Activated naive CD8-positive, alpha-beta T cell treated with anti-CD3 and anti-CD28 coated beads, Interleukin-2, amount 50 U/mL, for 24 hours (primary cell): ENCODE measurements around the gene IFNG-AS1.

Experiments
- ATAC-seq: fragments of 150-1000 bp; cut with Tn5 transposase; one replicate; pipeline ENCODE4 v1.10.0; 2021
- DNase-seq: peaks from one replicate; pipeline ENCODE4 v3.0.0; 2021
- H3K27ac Mint-ChIP-seq: one replicate; pipeline ENCODE4 v1.8.0; 2021; ENCODE audit warnings: mild to moderate bottlenecking, mixed read lengths
- H3K27me3 Mint-ChIP-seq: one replicate; pipeline ENCODE4 v1.8.0; 2021; ENCODE audit warnings: mixed read lengths
- H3K36me3 Mint-ChIP-seq: one replicate; pipeline ENCODE4 v1.8.0; 2021; ENCODE audit warnings: low read depth, mixed read lengths
- H3K4me1 Mint-ChIP-seq: one replicate; pipeline ENCODE4 v1.8.0; 2021; ENCODE audit warnings: mixed read lengths
- H3K4me3 Mint-ChIP-seq: one replicate; pipeline ENCODE4 v1.8.0; 2021; ENCODE audit warnings: mild to moderate bottlenecking, moderate library complexity, mixed read lengths
- H3K9me3 Mint-ChIP-seq: one replicate; pipeline ENCODE4 v1.8.0; 2021; ENCODE audit warnings: mixed read lengths

IFNG-AS1 gene

DNA sequence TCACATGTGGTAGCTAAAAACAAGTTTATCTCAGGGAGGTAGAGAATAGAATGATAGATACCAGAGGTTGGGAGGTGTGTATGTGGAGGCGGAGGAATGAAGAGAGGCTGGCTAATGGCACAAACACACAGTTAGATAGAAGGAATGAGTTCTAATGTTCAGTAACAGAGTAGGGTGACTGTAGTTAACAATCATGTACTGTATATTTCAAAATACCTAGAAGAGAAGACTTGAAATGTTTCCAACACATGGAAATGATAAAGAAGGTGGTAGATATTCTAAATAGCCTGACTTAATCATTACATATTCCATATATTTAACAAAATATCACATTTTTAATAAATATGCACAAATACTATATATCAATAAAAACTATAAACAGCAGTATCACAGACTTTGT lies 8.9 kb upstream of the IFNG-AS1 start:
- Mint-ChIP-seq H3K9me3 (no peaks in the 10 kb centered on the region), H3K27ac (no peak overlapping the region), H3K36me3 (no peaks in the 10 kb centered on the region), H3K4me1 (peaks cover 8% of the 10 kb centered on the region), H3K4me3 (no peak overlapping the region), H3K27me3 (no peaks in the 10 kb centered on the region)
- ATAC-seq (no peak), DNase-seq (no peak)

DNA sequence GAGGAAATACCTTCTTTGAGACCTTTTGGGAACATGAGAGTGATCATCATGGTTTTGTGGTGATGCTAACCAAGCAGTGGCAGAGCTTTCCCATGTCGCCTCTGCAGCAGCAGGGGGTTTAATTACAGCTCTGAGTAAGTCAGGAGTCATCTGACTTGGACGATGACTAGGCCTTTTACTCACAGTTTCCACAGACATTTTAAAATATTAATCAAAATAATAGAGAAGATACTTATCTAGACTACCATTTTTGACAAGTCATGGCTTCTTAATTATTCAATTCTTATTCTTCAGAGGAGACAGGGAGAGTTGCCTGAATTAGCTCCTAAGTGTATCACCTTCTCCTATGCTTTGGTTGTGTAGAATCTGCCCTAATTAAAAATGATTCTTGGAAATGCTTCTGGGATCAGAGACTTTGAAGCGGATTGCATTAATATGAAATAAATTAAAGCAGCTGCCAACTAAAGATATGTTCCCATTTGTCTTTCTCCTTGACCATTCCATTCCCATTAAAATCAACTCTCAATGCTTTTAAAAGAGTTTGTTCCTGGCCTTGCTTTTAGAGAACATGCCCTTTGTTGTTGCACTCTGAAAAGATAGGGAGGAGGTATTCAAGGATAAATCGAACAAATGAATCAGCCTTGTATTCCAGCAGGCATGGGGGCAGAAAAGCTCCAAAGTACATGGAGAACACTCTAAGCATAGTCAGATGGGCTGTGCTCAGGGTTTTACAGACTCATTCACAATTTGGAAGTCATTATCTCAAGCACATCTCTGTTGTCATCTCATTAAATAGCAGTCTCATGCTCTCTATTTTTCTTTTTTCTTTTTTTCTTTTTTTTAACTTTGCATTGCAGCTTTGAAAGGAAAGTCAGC lies 7.7 kb upstream of the IFNG-AS1 start:
- no peak for DNase-seq

DNA sequence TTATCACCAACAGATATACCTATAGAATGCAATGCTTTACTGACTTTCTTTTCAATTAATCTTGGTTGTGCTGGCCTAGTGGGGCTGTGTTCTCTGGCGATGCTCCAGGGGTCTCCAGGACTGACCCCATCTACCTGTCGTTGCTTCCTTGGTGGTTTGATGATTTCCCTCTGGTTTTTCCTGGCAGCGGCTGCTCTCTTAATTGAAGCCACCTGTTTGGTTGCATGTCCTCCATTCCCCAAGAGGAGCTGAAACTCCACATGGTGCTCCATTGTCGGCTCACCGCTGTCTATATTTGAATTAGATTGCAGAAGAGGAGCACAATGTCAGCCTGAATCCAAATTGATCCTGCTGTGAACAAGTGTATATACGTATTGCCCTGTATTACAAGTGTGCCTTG lies 7.1 kb upstream of the IFNG-AS1 start:
- Mint-ChIP-seq H3K27me3 (no peaks in the 10 kb centered on the region), H3K4me3 (no peak overlapping the region), H3K9me3 (peaks cover 3% of the 10 kb centered on the region), H3K27ac (no peak overlapping the region), H3K4me1 (peaks cover 8% of the 10 kb centered on the region), H3K36me3 (no peaks in the 10 kb centered on the region)
- DNase-seq (no peak), ATAC-seq (no peak)

More for the DNA sequence above, 7.7 kb upstream of the IFNG-AS1 start:
- no peaks in the 10 kb centered on the region for H3K27me3 Mint-ChIP-seq
- H3K4me3 Mint-ChIP-seq, result no peak overlapping the region
- peaks cover 8% of the 10 kb centered on the region for H3K4me1 Mint-ChIP-seq
- ATAC-seq, result no peak
- H3K9me3 Mint-ChIP-seq, result no peaks in the 10 kb centered on the region
- no peak overlapping the region for H3K27ac Mint-ChIP-seq
- no peaks in the 10 kb centered on the region for H3K36me3 Mint-ChIP-seq

DNA sequence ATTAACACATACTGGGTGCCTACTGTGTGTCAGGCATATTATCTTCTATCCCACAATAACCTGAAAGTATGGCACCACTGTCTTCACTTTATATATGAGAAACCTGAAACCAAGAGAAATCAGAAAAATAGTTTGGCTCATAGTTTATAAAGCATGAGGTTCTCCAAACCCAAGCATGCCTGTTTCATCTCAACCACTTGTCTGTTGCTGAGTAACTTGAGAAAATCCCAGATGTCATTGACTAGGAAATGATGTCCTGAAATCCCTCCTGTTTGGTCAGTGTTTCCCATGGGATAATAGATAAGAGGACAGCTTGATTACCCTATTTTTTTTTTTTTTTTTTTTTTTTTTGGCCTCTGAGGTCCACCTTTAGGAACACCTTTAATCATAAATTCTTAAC lies 2.6 kb upstream of the IFNG-AS1 start:
- H3K36me3 Mint-ChIP-seq, result no peaks in the 10 kb centered on the region
- ATAC-seq, result no peak
- H3K4me3 Mint-ChIP-seq, result no peak overlapping the region
- no peak overlapping the region for H3K27ac Mint-ChIP-seq
- no peaks in the 10 kb centered on the region for H3K27me3 Mint-ChIP-seq
- peaks cover 12% of the 10 kb centered on the region for H3K9me3 Mint-ChIP-seq
- H3K4me1 Mint-ChIP-seq, result peaks cover 38% of the 10 kb centered on the region
- no peak for DNase-seq

DNA sequence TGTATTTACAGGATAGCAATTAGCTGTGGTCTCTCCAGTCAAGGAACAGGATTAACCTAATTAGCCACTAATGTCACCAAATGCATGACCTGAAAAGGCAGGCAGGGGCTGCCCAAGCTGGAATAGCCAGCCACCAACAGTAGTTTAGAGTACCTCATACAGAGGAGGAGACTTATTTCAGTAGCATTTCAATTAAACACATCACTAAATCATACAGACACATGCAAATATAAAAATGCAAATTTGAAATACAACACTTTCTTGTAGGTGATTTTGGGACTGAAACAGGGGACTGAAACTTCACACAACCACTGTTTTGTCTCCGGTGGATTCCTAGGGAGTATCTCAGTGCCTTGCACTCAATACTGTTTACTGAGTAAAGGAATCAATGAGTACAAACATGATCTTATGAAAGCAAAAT lies 636 bp upstream of the IFNG-AS1 start:
- DNase-seq, result no peak
- H3K27me3 Mint-ChIP-seq, result no peaks in the 10 kb centered on the region
- peaks cover 44% of the 10 kb centered on the region for H3K4me1 Mint-ChIP-seq
- no peaks in the 10 kb centered on the region for H3K36me3 Mint-ChIP-seq
- ATAC-seq, result peak; percentile 42
- H3K4me3 Mint-ChIP-seq, result no peak overlapping the region
- H3K9me3 Mint-ChIP-seq, result peaks cover 17% of the 10 kb centered on the region
- no peak overlapping the region for H3K27ac Mint-ChIP-seq

DNA sequence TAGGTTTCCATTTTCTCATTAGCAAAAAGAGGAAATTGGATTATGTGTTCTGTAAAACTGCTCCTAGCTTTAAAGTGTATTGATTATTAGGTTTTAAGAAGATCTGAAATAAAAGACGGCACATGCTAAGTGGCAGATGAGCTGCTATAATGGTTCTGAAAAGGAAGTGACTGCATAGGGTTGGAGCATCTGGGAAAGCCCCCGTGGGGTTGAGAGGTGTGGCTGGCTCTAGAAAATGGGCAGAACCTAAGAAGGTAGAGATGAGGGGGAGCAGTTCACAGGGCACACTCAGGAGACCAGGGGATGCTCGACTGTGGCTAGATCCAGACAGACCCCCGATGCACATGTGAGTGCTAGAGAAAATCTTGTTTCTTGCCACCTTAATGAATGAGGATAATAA lies 1.9 kb downstream of the IFNG-AS1 start:
- H3K4me1 Mint-ChIP-seq, result peaks cover 50% of the 10 kb centered on the region
- peak overlapping the region; percentile 9 for H3K4me3 Mint-ChIP-seq
- ATAC-seq (peak; percentile 95), DNase-seq (peak; percentile 43)
- peaks cover 17% of the 10 kb centered on the region for H3K9me3 Mint-ChIP-seq
- no peaks in the 10 kb centered on the region for H3K27me3 Mint-ChIP-seq
- peak overlapping the region; percentile 75 for H3K27ac Mint-ChIP-seq
- no peaks in the 10 kb centered on the region for H3K36me3 Mint-ChIP-seq

DNA sequence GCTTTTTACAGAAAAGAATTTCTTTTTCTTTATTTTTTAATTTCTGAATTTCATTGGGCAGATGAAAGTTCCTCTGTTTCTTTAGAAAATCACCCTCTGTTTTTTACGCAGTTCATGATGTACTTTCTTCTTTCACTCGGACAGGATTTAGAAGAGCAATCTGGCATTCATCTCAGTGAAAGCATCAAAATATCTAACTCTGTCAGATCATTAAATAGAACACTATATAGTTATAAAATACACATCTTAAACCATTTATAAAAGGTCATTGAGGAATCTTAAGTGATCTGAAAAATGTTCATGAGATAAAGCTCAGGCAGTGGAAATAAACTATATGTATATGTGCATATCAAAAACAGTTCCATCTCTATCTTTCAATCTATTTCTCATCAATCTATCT lies 3.9 kb downstream of the IFNG-AS1 start:
- ATAC-seq (no peak), DNase-seq (no peak)
- Mint-ChIP-seq H3K9me3 (peaks cover 9% of the 10 kb centered on the region), H3K27me3 (no peaks in the 10 kb centered on the region), H3K4me1 (peaks cover 48% of the 10 kb centered on the region), H3K4me3 (no peak overlapping the region), H3K36me3 (no peaks in the 10 kb centered on the region), H3K27ac (no peak overlapping the region)

DNA sequence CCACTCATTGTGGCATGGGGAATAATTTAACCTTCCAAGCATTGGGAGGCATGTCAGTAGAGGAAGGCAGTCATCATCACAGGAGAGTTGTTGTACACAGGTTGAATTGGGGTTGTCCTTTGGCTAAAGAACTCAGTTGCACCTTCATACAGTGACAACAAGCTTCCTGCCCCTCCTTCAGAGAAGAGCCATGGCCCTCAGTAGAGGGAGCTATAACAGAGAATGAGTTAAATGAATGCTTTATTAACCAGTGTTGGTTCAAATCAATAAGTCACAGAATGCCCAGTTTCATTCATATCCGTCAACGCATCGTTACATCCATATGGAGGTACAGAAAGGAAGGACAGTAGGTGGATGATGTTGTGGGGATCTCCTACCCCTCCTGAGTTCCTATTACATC lies 4.8 kb downstream of the IFNG-AS1 start:
- ATAC-seq (no peak), DNase-seq (no peak)
- H3K36me3 Mint-ChIP-seq, result no peaks in the 10 kb centered on the region
- H3K27me3 Mint-ChIP-seq, result no peaks in the 10 kb centered on the region
- H3K9me3 Mint-ChIP-seq, result peaks cover 9% of the 10 kb centered on the region
- no peak overlapping the region for H3K4me3 Mint-ChIP-seq
- H3K4me1 Mint-ChIP-seq, result peaks cover 45% of the 10 kb centered on the region
- no peak overlapping the region for H3K27ac Mint-ChIP-seq

DNA sequence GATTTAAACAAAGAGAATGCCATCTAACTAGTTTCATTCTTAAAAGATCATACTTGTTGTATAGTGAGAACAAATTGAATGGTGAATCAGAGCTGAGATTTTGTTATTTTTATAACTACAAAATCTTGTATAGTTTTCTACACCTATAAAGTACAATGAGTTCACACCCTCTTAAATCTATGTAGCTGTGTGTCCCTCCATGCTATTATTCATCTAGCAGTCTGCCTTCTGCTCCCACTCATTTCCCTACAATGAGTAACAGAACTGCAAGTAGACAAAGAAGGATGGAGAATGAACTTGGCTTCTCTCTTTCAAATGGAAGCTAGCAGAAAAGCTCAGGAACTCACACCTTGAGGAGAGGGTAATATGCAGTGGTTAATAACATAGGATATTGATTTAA lies 7.1 kb downstream of the IFNG-AS1 start:
- ATAC-seq (peak; percentile 43), DNase-seq (no peak)
- no peaks in the 10 kb centered on the region for H3K27me3 Mint-ChIP-seq
- peaks cover 23% of the 10 kb centered on the region for H3K4me1 Mint-ChIP-seq
- H3K36me3 Mint-ChIP-seq, result no peaks in the 10 kb centered on the region
- H3K27ac Mint-ChIP-seq, result no peak overlapping the region
- H3K4me3 Mint-ChIP-seq, result no peak overlapping the region
- peaks cover 5% of the 10 kb centered on the region for H3K9me3 Mint-ChIP-seq

DNA sequence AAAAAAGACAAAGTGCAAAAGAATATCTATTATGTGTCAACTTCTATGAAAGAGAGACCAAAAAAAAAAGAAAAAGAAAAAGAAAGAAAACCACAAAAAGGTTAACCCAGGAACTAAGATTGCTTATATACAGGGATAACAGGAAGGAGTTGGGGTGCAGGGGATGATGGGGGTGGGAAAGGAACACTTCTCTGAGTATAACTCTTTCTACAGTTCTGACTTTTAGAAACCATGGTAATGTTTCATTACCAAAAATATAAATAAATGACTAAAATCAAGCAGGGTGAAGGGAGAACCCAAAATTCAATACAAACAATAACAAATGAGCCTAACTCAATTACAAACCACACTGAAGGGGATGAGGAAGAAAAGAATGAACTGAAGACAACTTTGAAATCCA lies 9.1 kb downstream of the IFNG-AS1 start:
- Mint-ChIP-seq H3K27me3 (no peaks in the 10 kb centered on the region), H3K4me1 (peaks cover 14% of the 10 kb centered on the region), H3K4me3 (no peak overlapping the region), H3K27ac (no peak overlapping the region), H3K36me3 (no peaks in the 10 kb centered on the region), H3K9me3 (no peaks in the 10 kb centered on the region)
- DNase-seq (no peak), ATAC-seq (no peak)

DNA sequence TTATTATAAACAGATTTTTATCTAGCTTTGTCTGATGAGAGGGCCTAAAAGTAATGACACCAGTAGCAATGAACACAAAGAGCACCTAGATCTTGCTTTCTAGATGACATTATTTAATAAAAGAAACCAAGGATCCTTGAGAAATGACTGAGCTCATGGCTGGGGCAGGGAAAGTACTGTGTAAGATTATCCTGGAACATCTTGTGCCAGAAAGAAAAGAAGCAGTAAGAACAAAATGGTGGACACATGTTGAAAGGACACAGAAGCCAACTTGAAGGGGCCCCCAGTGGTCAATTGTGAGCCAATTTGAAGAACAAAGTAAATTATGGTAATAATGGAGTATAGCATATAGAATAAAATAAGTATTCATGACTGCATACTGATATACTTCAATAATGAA lies 10.0 kb downstream of the IFNG-AS1 start:
- H3K27me3 Mint-ChIP-seq, result no peaks in the 10 kb centered on the region
- H3K4me1 Mint-ChIP-seq, result peaks cover 14% of the 10 kb centered on the region

DNA sequence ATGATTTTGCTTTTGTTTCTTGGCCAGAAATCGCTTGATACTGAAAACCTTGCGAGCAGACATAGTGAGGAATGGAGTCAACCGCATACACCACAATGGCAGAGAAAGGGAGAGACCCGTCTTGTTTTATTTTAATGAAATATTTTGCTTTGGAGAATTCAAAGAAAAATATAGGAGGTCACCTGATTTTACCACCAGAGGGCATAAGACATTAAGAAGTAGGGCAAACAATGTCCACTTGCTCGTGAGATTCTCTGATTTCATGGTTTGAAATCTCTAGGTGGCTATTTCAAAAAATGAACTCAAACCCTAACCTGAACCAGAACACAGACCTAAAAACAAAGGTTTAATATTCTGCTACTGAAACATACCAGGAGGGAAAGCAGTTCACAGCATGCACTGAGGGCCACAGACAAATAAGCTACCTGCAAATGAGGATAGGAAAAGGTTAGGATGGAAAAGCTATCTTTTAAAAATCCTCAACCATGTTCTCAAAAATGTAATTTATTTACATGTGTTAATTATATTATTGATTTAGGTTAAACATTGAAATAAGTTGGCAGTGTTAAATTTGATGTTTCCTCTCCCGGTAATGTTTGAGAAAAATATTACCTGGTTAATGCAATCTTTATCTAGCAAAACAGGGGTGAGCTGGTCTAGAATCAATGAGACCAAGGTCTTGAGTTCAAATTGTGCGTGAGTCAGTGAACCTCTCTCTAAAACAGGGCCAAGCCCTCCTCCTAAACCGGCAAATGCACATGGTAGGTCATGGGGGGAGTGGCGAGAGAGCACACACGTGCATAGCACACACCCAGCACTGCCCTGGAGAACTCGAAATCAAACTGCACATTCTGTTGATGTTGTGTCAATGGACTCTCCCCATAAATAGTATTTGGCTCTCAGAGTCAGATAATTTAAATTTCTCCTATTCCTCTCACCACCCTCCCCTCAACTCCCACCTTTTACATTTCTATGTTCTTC lies 12.5 kb downstream of the IFNG-AS1 start:
- ATAC-seq (no peak), DNase-seq (no peak)
- Mint-ChIP-seq H3K4me1 (peaks cover 7% of the 10 kb centered on the region), H3K9me3 (no peaks in the 10 kb centered on the region), H3K4me3 (no peak overlapping the region), H3K36me3 (peaks cover 2% of the 10 kb centered on the region), H3K27ac (no peak overlapping the region), H3K27me3 (no peaks in the 10 kb centered on the region)

More for the DNA sequence above, 10.0 kb downstream of the IFNG-AS1 start:
- no peaks in the 10 kb centered on the region for H3K9me3 Mint-ChIP-seq
- peaks cover 2% of the 10 kb centered on the region for H3K36me3 Mint-ChIP-seq
- ATAC-seq, result no peak
- H3K4me3 Mint-ChIP-seq, result no peak overlapping the region
- no peak overlapping the region for H3K27ac Mint-ChIP-seq
- no peak for DNase-seq

DNA sequence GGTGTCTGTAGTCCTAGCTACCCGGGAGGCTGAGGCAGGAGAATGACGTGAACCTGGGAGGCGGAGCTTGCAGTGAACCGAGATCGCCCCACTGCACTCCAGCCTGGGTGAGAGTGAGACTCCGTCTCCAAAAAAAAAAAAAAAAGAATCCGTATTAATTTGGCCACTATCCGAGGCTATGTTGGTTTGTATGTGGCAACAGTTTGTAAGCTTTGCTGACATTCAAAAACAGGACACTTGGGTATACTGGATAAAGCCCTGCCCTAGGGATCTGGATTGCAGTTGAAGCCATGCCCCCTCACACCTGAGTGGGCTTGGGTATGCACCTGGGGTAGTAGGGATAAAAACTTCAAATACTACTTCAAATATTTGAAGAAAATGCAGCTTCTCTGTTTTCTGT lies 14.5 kb downstream of the IFNG-AS1 start:
- Mint-ChIP-seq H3K4me1 (peaks cover 2% of the 10 kb centered on the region), H3K9me3 (no peaks in the 10 kb centered on the region), H3K27ac (no peak overlapping the region), H3K4me3 (no peak overlapping the region), H3K27me3 (no peaks in the 10 kb centered on the region), H3K36me3 (peaks cover 2% of the 10 kb centered on the region)
- ATAC-seq (no peak), DNase-seq (no peak)

DNA sequence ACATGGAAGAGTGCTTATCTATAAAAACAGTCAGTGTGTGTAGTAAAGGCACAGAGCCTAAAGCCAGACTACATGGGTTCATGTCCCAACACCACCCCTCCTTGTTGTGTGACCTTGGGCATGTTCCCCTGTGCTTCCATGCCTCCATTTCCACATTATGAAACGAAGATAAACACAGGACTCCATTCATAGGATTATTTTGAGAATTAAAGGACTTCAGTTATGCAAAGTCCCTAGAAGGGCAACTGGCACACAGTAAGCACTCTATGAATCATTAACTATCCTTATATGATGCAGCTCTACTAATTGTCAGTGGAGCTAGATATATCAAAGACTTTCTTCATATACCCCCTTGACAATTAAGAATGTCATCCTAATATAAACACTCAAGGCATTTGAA lies 17.8 kb downstream of the IFNG-AS1 start:
- no peak for DNase-seq
- no peak for ATAC-seq
- no peak overlapping the region for H3K4me3 Mint-ChIP-seq
- H3K9me3 Mint-ChIP-seq, result no peaks in the 10 kb centered on the region
- H3K36me3 Mint-ChIP-seq, result peaks cover 2% of the 10 kb centered on the region
- no peak overlapping the region for H3K27ac Mint-ChIP-seq
- H3K4me1 Mint-ChIP-seq, result peaks cover 10% of the 10 kb centered on the region
- no peaks in the 10 kb centered on the region for H3K27me3 Mint-ChIP-seq

DNA sequence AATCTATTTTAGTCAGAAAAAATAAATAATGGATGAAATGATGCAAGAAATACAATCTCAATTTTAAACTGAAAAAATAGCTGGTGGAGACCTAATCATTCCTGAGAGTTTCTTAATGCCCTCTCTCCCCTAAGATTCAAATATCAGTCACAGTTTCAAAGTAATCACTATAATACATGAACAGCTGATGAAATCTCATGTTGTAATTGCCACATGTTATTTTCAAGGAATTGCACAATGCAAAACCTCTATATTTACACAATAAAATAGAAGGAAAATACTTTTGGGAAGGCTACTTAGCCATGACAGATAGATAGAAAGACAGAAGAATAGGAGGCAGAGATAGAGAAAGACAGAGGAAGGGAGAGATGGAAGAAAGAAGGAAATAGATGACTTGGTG lies 18.2 kb downstream of the IFNG-AS1 start:
- no peak for ATAC-seq
- no peak for DNase-seq
- Mint-ChIP-seq H3K4me3 (no peak overlapping the region), H3K36me3 (peaks cover 2% of the 10 kb centered on the region), H3K27ac (no peak overlapping the region), H3K4me1 (peaks cover 14% of the 10 kb centered on the region), H3K27me3 (no peaks in the 10 kb centered on the region), H3K9me3 (no peaks in the 10 kb centered on the region)
